Measurements from ENCODE around the gene LTBP3. TPM values are rescaled to one million over a fixed set of nuclear protein-coding genes. Genes with fewer than 3 reads are reported as not detected.

The LTBP3 gene
- total RNA-seq, result 58.5 TPM
- polyA plus RNA-seq, result 145 TPM

- Histone ChIP-seq H3K36me3 (ENCODE audit: insufficient read depth) (no peaks in the 10 kb centered on the region), H3K27ac (ENCODE audit: low read depth) (peak within 1 kb of the TSS; percentile 97), H3K4me3 (ENCODE audit: low read depth, low read length) (peak within 1 kb of the TSS; percentile 71), H3K4me1 (ENCODE audit: insufficient read depth) (peaks cover 2% of the 10 kb centered on the region)
- no peak for DNase-seq (ENCODE audit: extremely low spot score)
- under 1% methylated on average over 79 of the region's 79 CpGs for WGBS
These were observed at the start of gene LTBP3 for GRCh38 chr11:65558002-65558929. LTBP3 (minus strand) TSS chr11:65558359; CDS start chr11:65557959, 400 bp downstream.

GRCh38 chr11:65606876-65607613 is 48.9 kb upstream of the LTBP3 start:
- Histone ChIP-seq H3K4me1 (ENCODE audit: insufficient read depth) (no peaks in the 10 kb centered on the region), H3K36me3 (ENCODE audit: insufficient read depth) (peaks cover 4% of the 10 kb centered on the region), H3K27ac (ENCODE audit: low read depth) (peak overlapping the region; percentile 30), H3K4me3 (ENCODE audit: low read depth, low read length) (no peak overlapping the region)
- DNase-seq (ENCODE audit: extremely low spot score), result peak; percentile 92
- whole genome bisulfite sequencing, result 21% methylated on average over 67 of the region's 67 CpGs

GRCh38 chr11:65604258-65604657 is 46.1 kb upstream of the LTBP3 start:
- peaks cover 4% of the 10 kb centered on the region for H3K36me3 ChIP-seq (ENCODE audit: insufficient read depth)
- H3K27ac ChIP-seq (ENCODE audit: low read depth), result no peak overlapping the region
- H3K4me3 ChIP-seq (ENCODE audit: low read depth, low read length), result no peak overlapping the region
- WGBS, result 100% methylated on average over 1 of the region's 1 CpG
- no peaks in the 10 kb centered on the region for H3K4me1 ChIP-seq (ENCODE audit: insufficient read depth)
- DNase-seq (ENCODE audit: extremely low spot score), result no peak

GRCh38 chr11:65599955-65600246 is 41.7 kb upstream of the LTBP3 start:
- peaks cover 7% of the 10 kb centered on the region for H3K36me3 ChIP-seq (ENCODE audit: insufficient read depth)
- DNase-seq (ENCODE audit: extremely low spot score), result no peak
- H3K4me1 ChIP-seq (ENCODE audit: insufficient read depth), result peaks cover 1% of the 10 kb centered on the region
- no peak overlapping the region for H3K27ac ChIP-seq (ENCODE audit: low read depth)
- H3K4me3 ChIP-seq (ENCODE audit: low read depth, low read length), result no peak overlapping the region
- WGBS, result 93% methylated on average over 6 of the region's 6 CpGs

GRCh38 chr11:65599216-65599954 is 41.2 kb upstream of the LTBP3 start:
- no peak for DNase-seq (ENCODE audit: extremely low spot score)

GRCh38 chr11:65598258-65598699 is 40.1 kb upstream of the LTBP3 start:
- Histone ChIP-seq H3K36me3 (ENCODE audit: insufficient read depth) (peaks cover 7% of the 10 kb centered on the region), H3K4me3 (ENCODE audit: low read depth, low read length) (no peak overlapping the region), H3K27ac (ENCODE audit: low read depth) (no peak overlapping the region), H3K4me1 (ENCODE audit: insufficient read depth) (peaks cover 1% of the 10 kb centered on the region)
- WGBS, result 91% methylated on average over 16 of the region's 16 CpGs
- DNase-seq (ENCODE audit: extremely low spot score), result no peak

More at GRCh38 chr11:65599216-65599954, 41.2 kb upstream of the LTBP3 start:
- Histone ChIP-seq H3K4me1 (ENCODE audit: insufficient read depth) (peaks cover 1% of the 10 kb centered on the region), H3K36me3 (ENCODE audit: insufficient read depth) (peaks cover 7% of the 10 kb centered on the region), H3K27ac (ENCODE audit: low read depth) (no peak overlapping the region), H3K4me3 (ENCODE audit: low read depth, low read length) (no peak overlapping the region)
- 83% methylated on average over 49 of the region's 49 CpGs for WGBS

GRCh38 chr11:65596520-65596919 is 38.4 kb upstream of the LTBP3 start:
- DNase-seq (ENCODE audit: extremely low spot score), result no peak
- WGBS, result 77% methylated on average over 6 of the region's 6 CpGs
- Histone ChIP-seq H3K36me3 (ENCODE audit: insufficient read depth) (peaks cover 7% of the 10 kb centered on the region), H3K4me3 (ENCODE audit: low read depth, low read length) (no peak overlapping the region), H3K4me1 (ENCODE audit: insufficient read depth) (peaks cover 1% of the 10 kb centered on the region), H3K27ac (ENCODE audit: low read depth) (no peak overlapping the region)

GRCh38 chr11:65595543-65596281 is 37.6 kb upstream of the LTBP3 start, which contains the start of gene KCNK7:
KCNK7 (minus strand) TSS chr11:65595800; CDS start chr11:65595772, 28 bp downstream.
- 65% methylated on average over 12 of the region's 12 CpGs for WGBS
- Histone ChIP-seq H3K36me3 (ENCODE audit: insufficient read depth) (peaks cover 7% of the 10 kb centered on the region), H3K4me3 (ENCODE audit: low read depth, low read length) (no peak within 1 kb of the TSS), H3K27ac (ENCODE audit: low read depth) (no peak within 1 kb of the TSS), H3K4me1 (ENCODE audit: insufficient read depth) (peaks cover 1% of the 10 kb centered on the region)
- DNase-seq (ENCODE audit: extremely low spot score), result no peak

GRCh38 chr11:65595131-65595530 is 37.0 kb upstream of the LTBP3 start:
- H3K36me3 ChIP-seq (ENCODE audit: insufficient read depth), result peaks cover 7% of the 10 kb centered on the region
- peaks cover 1% of the 10 kb centered on the region for H3K4me1 ChIP-seq (ENCODE audit: insufficient read depth)

GRCh38 chr11:65593518-65594414 is 35.6 kb upstream of the LTBP3 start:
- no peak overlapping the region for H3K4me3 ChIP-seq (ENCODE audit: low read depth, low read length)
- no peak for DNase-seq (ENCODE audit: extremely low spot score)
- H3K36me3 ChIP-seq (ENCODE audit: insufficient read depth), result peaks cover 7% of the 10 kb centered on the region
- H3K27ac ChIP-seq (ENCODE audit: low read depth), result no peak overlapping the region
- H3K4me1 ChIP-seq (ENCODE audit: insufficient read depth), result peaks cover 1% of the 10 kb centered on the region
- WGBS, result 75% methylated on average over 26 of the region's 26 CpGs

More at GRCh38 chr11:65595131-65595530, 37.0 kb upstream of the LTBP3 start:
- no peak overlapping the region for H3K4me3 ChIP-seq (ENCODE audit: low read depth, low read length)
- H3K27ac ChIP-seq (ENCODE audit: low read depth), result no peak overlapping the region
- DNase-seq (ENCODE audit: extremely low spot score), result no peak
- WGBS, result 68% methylated on average over 3 of the region's 3 CpGs

- Histone ChIP-seq H3K4me1 (ENCODE audit: insufficient read depth) (peaks cover 1% of the 10 kb centered on the region), H3K27ac (ENCODE audit: low read depth) (peak overlapping the region; percentile 54), H3K4me3 (ENCODE audit: low read depth, low read length) (no peak overlapping the region), H3K36me3 (ENCODE audit: insufficient read depth) (peaks cover 3% of the 10 kb centered on the region)
- no peak for DNase-seq (ENCODE audit: extremely low spot score)
- 77% methylated on average over 22 of the region's 22 CpGs for WGBS
These were observed 34.8 kb upstream of the LTBP3 start for GRCh38 chr11:65592858-65593517.

Data from urinary bladder (tissue), 4 donors.